Upper lobe of left lung (tissue), 4 donors: Measurements from ENCODE around the gene GALNT16.

Source experiments
- CTCF ChIP-seq, 6 experiments: fragments of 450-650 bp in 4 of 6; fragments of 200-600 bp in 2 of 6; sonication (generic) in 2 of 6; IDR thresholded peaks; one replicate each; pipeline ENCODE4 v1.5.1; 2016 to 2019; ENCODE audit warnings: antibody characterized with exemption in 6 of 6
- EP300 ChIP-seq, 4 donors: sonication (generic); formaldehyde crosslinking; IDR thresholded peaks; one replicate each; pipeline ENCODE4 v1.5.1; 2017; ENCODE audit warnings: antibody characterized with exemption in 4 of 4, control low read depth in 2 of 4
- POLR2AphosphoS5 ChIP-seq, 2 donors: sonication (generic); formaldehyde crosslinking; IDR thresholded peaks; one replicate each; pipeline ENCODE4 v1.5.1; 2017; ENCODE audit warnings: antibody characterized with exemption in 2 of 2

GRCh38 chr14:69366761-69367160 lies 106.8 kb downstream of the GALNT16 start:
- TF ChIP-seq CTCF (IDR thresholded peaks at IDR 0.05) (no peak), EP300 (IDR thresholded peaks at IDR 0.05) (no peak), POLR2AphosphoS5 (IDR thresholded peaks at IDR 0.05) (no peak)
